GM12874 (cell line): Measurements from ENCODE around the gene ARTN.

Experiments
- CTCF ChIP-seq: IDR thresholded peaks from 2 replicates; pipeline ENCODE4 v1.5.1; 2011; ENCODE audit warnings: low read depth, mild to moderate bottlenecking, control low read depth, low read length, moderate library complexity; ENCODE audit not compliant: insufficient read depth

Gene ARTN

GRCh38 chr1:43961692-43962091, 28.1 kb downstream of the ARTN start:
- no peak for TF ChIP-seq CTCF

GRCh38 chr1:43962324-43962723, 28.7 kb downstream of the ARTN start:
- TF ChIP-seq CTCF, result no peak

- no peak for TF ChIP-seq CTCF
Observed at GRCh38 chr1:43963006-43963405, 29.4 kb downstream of the ARTN start.

GRCh38 chr1:43963890-43964289, 30.3 kb downstream of the ARTN start:
- no peak for TF ChIP-seq CTCF

- no peak for TF ChIP-seq CTCF
Observed at GRCh38 chr1:43965316-43965715, 31.7 kb downstream of the ARTN start.

- no peak for TF ChIP-seq CTCF
Observed at GRCh38 chr1:43968348-43968948, 34.8 kb downstream of the ARTN start.

GRCh38 chr1:43969416-43969745, 35.8 kb downstream of the ARTN start:
- no peak for TF ChIP-seq CTCF

- TF ChIP-seq CTCF, result no peak
Observed at GRCh38 chr1:43969746-43970466, 36.3 kb downstream of the ARTN start, which contains the start of gene DPH2. Gene DPH2 (plus strand): TSS chr1:43970010. CDS start chr1:43970176, 166 bp downstream.
